ENCODE data around the gene ARF4.

- no peak for TF ChIP-seq CTCF (conservative IDR thresholded peaks at IDR 0.05)
- TF ChIP-seq ZFX (IDR thresholded peaks at IDR 0.05) = no peak
Measured at GRCh38 chr3:57570878-57571277, 26.3 kb downstream of the ARF4 start.
